DND-41 (cell line): ENCODE results near the gene DNAH1.

Experiments used
- ATAC-seq: fragments of 200-7000 bp; cut with Tn5 transposase; 3 replicates; pipeline ENCODE4 v1.9.1; 2021; ENCODE audit warnings: low read depth; ENCODE audit not compliant: insufficient read depth
- DNase-seq: peaks from one replicate; pipeline ENCODE4 v3.0.0-alpha.2; 2020
- H2AFZ ChIP-seq: 2 replicates; pipeline ENCODE4 v1.6.0; 2012; ENCODE audit warnings: low read depth, low read length
- H3K27ac ChIP-seq: 2 replicates; pipeline ENCODE4 v1.5.1; 2012; ENCODE audit warnings: low read length, inconsistent platforms
- H3K27me3 ChIP-seq: fragments of 200-600 bp; sonication (generic); 2 replicates; pipeline ENCODE4 v1.6.0; 2012; ENCODE audit warnings: low read length, mild to moderate bottlenecking, inconsistent platforms; ENCODE audit not compliant: insufficient read depth, poor library complexity
- H3K36me3 ChIP-seq: 2 replicates; pipeline ENCODE4 v1.5.1; 2012; ENCODE audit warnings: low read length, inconsistent platforms; ENCODE audit not compliant: insufficient read depth
- H3K4me1 ChIP-seq: 2 replicates; pipeline ENCODE4 v1.5.1; 2012; ENCODE audit warnings: mild to moderate bottlenecking, low read length; ENCODE audit not compliant: insufficient read depth
- H3K4me2 ChIP-seq: 2 replicates; pipeline ENCODE4 v1.6.0; 2012; ENCODE audit warnings: mild to moderate bottlenecking, moderate library complexity, low read length, inconsistent platforms; ENCODE audit not compliant: insufficient read depth
- H3K4me3 ChIP-seq, 2 experiments: fragments of 200-600 bp in 1 of 2; shearing (Covaris generic) in 1 of 2; 2 replicates each; pipeline ENCODE4 v1.5.1; 2012 to 2016; ENCODE audit warnings: inconsistent platforms in 2 of 2, low read length in 2 of 2, mild to moderate bottlenecking in 2 of 2, low read depth in 1 of 2, moderate library complexity in 1 of 2
- H3K79me2 ChIP-seq: 2 replicates; pipeline ENCODE4 v1.6.0; 2012; ENCODE audit warnings: low read length, inconsistent platforms; ENCODE audit not compliant: insufficient read depth
- H3K9ac ChIP-seq: 2 replicates; pipeline ENCODE4 v1.6.0; 2012; ENCODE audit warnings: low read depth, mild to moderate bottlenecking, inconsistent platforms, low read length, moderate library complexity
- H3K9me3 ChIP-seq: 2 replicates; pipeline ENCODE4 v1.5.1; 2012; ENCODE audit warnings: low read length, moderate library complexity, mild to moderate bottlenecking, inconsistent platforms; ENCODE audit not compliant: insufficient read depth, severe bottlenecking
- H4K20me1 ChIP-seq: 2 replicates; pipeline ENCODE4 v1.6.0; 2012; ENCODE audit warnings: low read length; ENCODE audit not compliant: insufficient read depth
- CTCF ChIP-seq: IDR thresholded peaks from 2 replicates; pipeline ENCODE4 v1.5.1; 2012; ENCODE audit warnings: borderline replicate concordance, low read length, moderate library complexity, mild to moderate bottlenecking; ENCODE audit not compliant: poor library complexity, severe bottlenecking; ENCODE audit errors: extremely low read depth
- EZH2 ChIP-seq: IDR thresholded peaks from 3 replicates; pipeline ENCODE4 v1.6.1; 2012; ENCODE audit warnings: borderline replicate concordance, low read depth, mild to moderate bottlenecking, moderate library complexity, low read length, inconsistent platforms; ENCODE audit not compliant: severe bottlenecking

Gene DNAH1

DNA sequence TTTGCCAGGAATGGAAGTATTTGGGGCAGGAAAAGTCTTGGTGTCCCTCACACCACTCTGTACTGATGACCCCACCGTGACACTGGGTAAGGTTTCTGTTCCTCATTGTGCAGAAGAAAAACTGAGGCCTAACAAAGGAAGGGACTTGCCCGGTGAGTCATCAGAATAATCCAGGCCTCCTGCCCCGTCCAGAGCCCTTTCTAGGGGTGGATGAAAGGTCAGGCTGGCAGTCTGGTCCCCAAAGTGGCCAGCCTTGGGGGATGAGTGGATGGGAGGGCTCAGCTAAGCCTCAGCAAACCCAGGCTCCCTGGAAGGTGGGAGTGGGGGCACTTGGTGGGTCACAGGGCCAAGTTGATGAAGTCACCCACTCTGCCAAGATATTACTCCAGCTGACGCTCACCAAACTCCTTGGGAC, 2.3 kb upstream of the DNAH1 start:
- H3K36me3 ChIP-seq: no peaks in the 10 kb centered on the region
- DNase-seq (no peak), ATAC-seq (no peak)
- no peaks in the 10 kb centered on the region for H3K27me3 ChIP-seq
- H3K4me1 ChIP-seq: no peaks in the 10 kb centered on the region
- 0 out of 2 replicates have a peak, but pooled peaks cover 4% of the 10 kb centered on the region for H4K20me1 ChIP-seq
- no peak overlapping the region for H3K4me2 ChIP-seq
- TF ChIP-seq CTCF: no peak
- no peak for TF ChIP-seq EZH2
- no peaks in the 10 kb centered on the region for H3K9me3 ChIP-seq
- H3K4me3 ChIP-seq: no peak overlapping the region
- no peak overlapping the region for H2AFZ ChIP-seq
- H3K27ac ChIP-seq: no peak overlapping the region
- H3K79me2 ChIP-seq: no peaks in the 10 kb centered on the region
- no peak overlapping the region for H3K9ac ChIP-seq

- no peak overlapping the region for H3K27ac ChIP-seq
- H3K36me3 ChIP-seq: no peaks in the 10 kb centered on the region
- TF ChIP-seq EZH2 (no peak), CTCF (no peak)
- ATAC-seq: no peak
- H3K9me3 ChIP-seq: no peaks in the 10 kb centered on the region
- no peak overlapping the region for H2AFZ ChIP-seq
- H3K4me2 ChIP-seq: no peak overlapping the region
- H3K27me3 ChIP-seq: no peaks in the 10 kb centered on the region
- H3K9ac ChIP-seq: no peak overlapping the region
- H3K4me3 ChIP-seq: no peak overlapping the region
- H3K4me1 ChIP-seq: no peaks in the 10 kb centered on the region
- 0 out of 2 replicates have a peak, but pooled peaks cover 4% of the 10 kb centered on the region for H4K20me1 ChIP-seq
- H3K79me2 ChIP-seq: no peaks in the 10 kb centered on the region
- no peak for DNase-seq
Observed at GRCh38 chr3:52314489-52314888, 1.6 kb upstream of the DNAH1 start.

DNA sequence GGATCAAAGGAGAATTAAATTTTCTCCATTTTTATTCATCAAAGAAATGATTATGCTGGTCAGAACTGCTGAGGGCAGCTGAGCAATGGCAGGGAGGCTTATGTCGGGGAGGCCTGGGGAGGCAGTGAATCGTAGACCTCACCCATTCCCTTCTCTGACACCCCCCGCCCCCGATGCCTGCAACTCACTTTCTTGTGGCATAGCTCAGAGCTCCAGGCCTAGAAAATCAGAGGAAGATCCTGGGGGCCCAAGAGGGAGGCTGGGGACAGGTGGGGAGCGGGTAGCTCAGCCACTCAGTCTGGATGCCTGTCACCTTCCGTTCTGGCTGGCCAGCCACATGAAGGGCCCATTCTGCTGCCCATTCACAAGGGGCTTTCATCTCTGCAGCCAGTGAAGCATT, 1.1 kb upstream of the DNAH1 start:
- no peaks in the 10 kb centered on the region for H3K27me3 ChIP-seq
- no peaks in the 10 kb centered on the region for H3K9me3 ChIP-seq
- H2AFZ ChIP-seq: no peak overlapping the region
- TF ChIP-seq EZH2 (no peak), CTCF (no peak)
- no peaks in the 10 kb centered on the region for H3K36me3 ChIP-seq
- H4K20me1 ChIP-seq: 0 out of 2 replicates have a peak, but pooled peaks cover 4% of the 10 kb centered on the region
- DNase-seq (no peak), ATAC-seq (no peak)
- no peak overlapping the region for H3K4me2 ChIP-seq
- no peak overlapping the region for H3K4me3 ChIP-seq
- no peak overlapping the region for H3K9ac ChIP-seq
- H3K27ac ChIP-seq: no peak overlapping the region
- no peaks in the 10 kb centered on the region for H3K79me2 ChIP-seq
- H3K4me1 ChIP-seq: no peaks in the 10 kb centered on the region
